Middle frontal gyrus (tissue), 1 donor: Measurements from ENCODE around the gene ACTL6B.
"Not testable (repeated sequence)": the region's sequence is repeated elsewhere in the genome, so short reads cannot be mapped to it uniquely, and the experiment has no call there.

Experiments
- DNase-seq: peaks from one replicate; pipeline ENCODE4 v3.0.0-alpha.2; 2015; ENCODE audit warnings: low spot score; ENCODE audit errors: extremely low spot score

Gene ACTL6B

GRCh38 chr7:100671353-100672327, 15.4 kb upstream of the ACTL6B start:
- no peak for DNase-seq

DNA sequence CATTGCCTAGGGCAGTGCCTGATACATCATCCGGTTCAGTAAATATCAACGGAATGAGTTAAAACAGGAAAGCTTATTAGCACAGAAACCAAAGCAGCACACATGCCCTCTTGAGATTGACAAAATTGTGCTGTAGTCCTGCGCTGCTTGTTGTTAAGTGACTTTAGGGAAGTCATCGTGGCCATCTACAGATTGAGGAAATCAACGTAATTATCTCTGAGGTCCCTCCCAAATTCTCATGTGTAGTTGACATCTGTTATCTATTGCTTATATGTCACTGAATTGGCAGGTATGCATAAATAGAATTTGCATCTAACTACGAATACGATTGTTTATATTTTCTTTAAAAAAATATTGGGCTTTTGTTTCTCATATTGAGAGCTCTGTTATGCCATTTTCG, 13.8 kb upstream of the ACTL6B start:
- no peak for DNase-seq

GRCh38 chr7:100669106-100669505, 12.9 kb upstream of the ACTL6B start:
- DNase-seq, result not testable (repeated sequence)

DNA sequence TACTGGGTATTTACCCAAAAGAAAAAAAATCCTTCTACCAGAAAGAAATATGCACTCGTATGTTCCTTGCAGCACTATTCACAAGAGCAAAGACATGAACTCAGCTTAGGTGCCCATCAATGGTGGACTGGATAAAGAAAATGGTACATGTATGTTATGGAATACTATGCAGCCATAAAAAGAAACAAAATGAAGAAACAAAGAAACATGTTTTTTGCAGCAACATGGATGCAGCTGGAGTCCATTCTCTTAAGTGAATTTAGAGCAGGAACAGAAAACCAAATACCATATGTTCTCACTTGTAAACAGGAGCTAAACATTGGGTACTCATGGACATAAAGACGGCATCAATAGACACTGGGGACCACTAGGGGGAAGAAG, 11.8 kb upstream of the ACTL6B start:
- no peak for DNase-seq

GRCh38 chr7:100667331-100668068, 11.3 kb upstream of the ACTL6B start:
- DNase-seq, result no peak

DNA sequence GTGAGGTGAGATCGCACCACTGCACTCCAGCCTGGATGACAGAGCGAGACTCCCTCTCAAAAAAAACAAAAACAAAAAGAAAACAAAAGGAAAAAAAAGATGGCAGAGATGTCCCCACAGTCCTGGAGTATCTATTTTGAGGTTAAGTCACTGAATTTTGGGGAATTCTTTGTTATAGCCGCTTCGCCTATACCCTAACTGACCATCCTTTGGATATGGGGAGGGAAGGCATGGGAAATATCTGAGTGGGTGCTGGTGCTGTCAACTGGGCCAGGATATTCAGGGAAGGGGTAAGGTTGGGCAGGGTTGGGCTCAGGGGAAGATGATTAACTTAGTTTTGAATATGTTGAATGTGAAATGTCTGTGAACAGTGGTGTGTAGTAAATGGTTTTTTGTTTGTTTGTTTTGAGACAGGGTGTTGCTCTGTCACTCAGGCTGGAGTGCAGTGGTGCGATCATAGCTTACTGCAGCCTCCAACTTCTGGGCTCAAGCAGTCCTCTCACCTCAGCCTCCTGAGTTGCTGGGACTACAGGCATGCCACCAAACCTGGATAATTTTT, 9.0 kb upstream of the ACTL6B start:
- DNase-seq, result no peak

GRCh38 chr7:100662194-100662776, 6.0 kb upstream of the ACTL6B start:
- not testable (repeated sequence) for DNase-seq

DNA sequence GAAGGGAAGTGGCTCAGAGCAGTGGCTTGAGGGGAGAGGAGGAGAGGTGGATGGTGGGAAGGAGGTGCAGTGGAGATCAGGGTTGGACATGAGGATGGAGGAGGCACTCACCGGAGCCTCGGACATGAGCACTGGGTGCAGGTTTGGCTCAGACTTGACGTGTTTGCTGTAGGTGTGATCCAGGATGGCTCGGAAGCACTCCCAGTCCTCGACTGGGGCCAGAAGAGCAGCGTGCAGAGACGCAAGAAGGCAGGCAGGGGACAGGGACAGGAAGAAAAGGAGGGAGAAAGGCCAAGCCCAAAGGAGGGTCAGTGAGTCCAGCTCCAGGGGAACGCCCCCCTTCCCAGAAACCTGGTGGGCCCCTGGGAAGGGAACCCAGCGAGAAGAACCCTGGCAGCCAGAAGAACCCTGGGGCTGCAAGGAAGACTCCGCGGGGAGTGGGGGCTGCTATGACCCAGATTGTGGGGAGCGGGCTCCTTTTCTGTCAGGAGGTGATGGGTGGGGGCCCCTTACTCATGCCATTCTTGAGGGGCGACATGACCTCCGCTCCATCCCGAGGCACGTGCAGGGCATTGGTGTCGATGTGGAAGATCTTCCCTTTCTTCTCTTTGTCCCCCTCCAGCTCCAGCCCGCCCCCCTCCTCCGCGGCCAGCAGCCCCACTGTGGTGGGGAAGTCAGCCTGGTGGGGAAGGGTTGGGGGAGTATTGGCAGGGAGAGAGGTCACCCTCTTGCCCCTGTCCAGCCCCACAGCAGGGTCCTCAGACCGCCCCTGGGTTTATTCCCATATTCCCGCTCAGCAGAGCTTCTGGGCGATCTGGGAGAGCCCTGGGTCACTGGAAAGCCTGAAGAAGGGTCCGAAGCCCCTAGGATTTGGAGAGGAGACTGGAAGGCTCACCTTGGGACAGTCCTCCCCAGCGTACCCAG, 1.1 kb downstream of the ACTL6B start:
- DNase-seq, result no peak

DNA sequence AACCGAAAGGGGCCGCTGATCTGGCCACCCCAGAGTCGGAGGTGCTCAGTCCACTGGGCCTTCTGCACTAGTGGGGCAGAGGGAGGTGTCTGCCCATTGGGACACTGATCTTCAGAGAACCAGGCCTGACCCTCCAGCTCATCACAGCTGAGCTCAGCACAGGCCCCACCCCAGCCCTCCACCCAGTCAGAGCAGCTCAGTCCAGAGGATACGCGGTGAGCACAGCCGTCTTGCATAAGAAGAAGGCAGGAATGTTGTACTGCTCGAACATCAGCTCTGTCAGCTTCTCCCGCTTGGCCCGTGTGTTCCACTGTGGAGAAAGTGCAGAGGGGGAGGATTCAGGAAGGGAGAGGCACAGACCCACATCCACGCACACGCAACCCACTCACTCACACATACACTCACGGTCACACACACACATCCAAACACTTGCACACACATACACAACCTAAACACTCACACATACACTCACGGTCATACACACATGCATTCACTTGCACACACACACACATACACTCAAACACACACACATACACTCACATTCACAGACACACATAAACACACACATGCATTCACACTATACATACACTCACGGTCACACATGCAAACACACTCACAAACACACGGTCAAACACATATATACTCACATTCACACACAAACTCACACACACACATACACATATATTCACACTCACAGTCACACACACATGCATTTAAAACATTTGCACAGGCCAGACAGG, 6.3 kb downstream of the ACTL6B start:
- DNase-seq, result no peak

GRCh38 chr7:100642534-100642907, 13.7 kb downstream of the ACTL6B start:
- no peak for DNase-seq

DNA sequence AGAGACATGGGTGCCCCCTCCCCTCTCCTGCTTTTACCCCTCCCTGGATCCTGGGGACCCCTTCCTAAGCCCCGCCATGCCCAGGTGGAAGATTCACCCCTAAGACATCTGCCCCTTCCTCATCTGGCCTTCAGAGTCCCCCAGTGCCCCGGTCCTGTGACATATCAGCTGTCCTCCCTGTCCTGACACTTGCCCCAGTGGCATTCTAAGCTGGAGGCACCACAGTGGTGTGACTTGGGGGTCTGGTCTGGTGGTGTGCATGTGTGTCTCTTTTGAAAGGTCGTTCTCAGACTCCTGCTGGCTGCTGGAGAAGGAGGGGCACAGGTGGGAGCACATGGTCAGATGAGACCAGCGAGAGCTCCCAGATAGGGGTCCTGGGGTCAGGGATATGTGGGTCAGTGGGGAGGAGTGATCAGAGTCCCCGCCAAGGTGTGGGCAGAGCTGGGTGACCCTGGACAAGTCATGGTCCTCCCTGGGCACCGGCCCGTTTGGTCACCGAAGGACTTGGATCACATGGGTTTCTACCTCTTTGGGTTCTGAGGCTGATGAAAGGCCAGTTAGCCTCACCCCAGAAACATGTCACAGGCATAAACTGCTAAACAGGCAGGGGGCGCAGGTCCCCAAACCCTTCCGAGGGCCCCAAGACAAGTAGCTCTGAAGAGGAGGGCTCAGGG, 14.3 kb downstream of the ACTL6B start:
- no peak for DNase-seq

GRCh38 chr7:100641463-100641859, 14.8 kb downstream of the ACTL6B start, which contains the start of gene TFR2:
TFR2 (minus strand) TSS chr7:100641552; CDS start chr7:100641509, 43 bp downstream.
- DNase-seq, result no peak

DNA sequence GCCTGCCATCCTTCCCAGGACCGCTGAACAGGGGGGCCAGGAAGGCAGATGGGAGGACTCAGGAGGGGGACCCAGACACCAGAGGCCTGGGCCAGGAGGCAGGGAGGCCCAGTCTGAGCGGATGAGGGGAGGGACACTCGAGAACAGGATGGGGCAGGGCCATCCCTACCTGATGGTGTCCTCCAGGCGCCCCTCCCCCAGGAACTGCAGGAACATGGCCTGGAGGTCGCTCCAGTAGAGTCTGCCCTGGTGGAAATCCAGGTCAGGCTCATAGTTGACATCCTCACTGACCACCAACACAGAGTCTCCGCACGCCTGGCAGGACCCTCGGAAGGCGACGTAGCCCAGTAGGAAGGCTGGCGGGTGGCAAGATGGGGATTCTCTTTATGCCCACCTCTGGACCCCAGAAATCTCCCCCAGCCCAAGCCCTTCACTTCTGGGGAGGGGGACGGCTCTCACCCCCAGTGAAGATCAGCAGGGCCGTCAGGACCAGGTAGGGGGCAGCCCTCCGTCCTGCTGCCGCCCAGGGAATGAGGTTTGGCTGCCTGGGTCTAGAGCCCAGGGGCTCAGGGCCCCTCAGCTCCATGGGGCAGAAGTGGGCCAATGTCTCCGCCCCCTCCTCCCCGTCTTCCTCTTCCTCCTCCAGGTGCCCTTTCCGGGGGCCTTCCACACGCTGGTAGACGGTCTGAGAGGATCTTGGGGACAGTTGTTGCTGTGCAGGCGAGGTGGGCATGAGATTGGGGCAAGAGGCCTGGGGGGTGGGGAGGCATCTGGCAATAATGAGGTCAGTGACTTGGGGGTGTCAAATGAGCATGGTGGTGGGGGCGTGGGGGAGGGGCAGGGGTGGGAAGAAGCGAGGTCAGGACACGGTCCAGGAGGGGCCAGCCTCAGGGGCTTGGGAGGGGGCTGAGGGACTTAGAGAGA, 15.5 kb downstream of the ACTL6B start:
- no peak for DNase-seq

DNA sequence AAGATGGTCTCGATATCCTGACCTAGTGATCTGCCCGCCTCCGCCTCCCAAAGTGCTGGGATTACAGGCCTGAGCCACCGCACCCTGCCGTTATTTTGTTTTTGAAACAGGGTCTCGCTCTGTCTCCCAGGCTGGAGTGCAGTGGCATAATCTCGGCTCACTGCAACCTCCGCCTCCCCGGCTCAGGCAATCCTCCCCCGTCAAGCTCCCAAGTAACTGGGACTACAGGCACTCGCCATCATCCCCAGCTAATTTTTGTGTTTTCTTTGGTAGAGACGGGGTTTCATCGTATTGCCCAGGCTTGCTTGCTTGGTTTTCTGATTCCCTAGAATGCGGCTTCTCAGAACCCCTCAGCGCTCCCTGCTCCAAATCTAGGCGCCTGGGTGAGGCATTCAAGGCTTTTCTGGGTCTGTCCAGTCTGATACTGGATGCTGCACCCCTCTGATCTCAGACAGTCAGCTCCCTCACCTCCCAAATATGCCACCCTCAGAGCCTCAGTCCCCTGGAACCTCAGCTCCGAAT, 16.2 kb downstream of the ACTL6B start:
- DNase-seq, result no peak

DNA sequence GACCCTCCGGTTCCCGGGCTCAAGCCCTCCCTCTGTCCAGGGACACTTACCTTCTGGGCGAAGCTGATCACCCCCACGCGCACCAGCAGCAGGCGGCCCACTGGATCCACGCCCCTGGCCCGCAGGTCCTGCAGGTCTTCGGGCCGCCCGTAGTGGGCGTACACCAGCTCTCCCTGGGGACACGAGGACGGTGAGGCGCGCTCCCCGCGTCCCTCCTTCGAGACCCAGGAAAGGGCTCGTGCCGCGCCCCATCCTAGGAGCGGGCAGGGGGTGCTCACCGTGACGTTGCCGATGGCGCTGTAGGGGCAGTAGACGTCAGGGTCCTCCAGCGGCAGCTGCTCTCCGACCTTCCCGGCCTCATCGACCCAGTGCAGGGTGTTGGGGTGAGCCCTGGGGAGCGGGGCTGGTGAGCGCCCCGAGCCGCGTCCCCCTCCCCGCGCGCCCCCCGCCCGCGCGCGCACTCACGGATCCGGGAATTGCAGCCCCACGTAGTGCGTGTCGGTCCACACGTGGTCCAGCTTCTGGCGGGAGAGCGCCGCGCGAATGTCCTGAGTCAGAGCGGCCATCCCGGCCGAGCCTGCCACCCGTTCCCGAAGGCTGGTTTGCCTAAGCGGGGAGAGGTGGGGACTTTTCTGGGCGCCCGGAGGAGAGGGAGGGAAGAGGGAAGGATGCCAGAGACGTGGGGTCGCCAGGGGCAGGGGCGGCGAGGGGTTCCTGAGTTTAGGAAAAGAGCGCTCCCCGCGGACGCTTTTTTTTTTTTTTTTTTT, 23.1 kb downstream of the ACTL6B start:
- DNase-seq, result no peak

- DNase-seq, result no peak
These were observed 26.2 kb downstream of the ACTL6B start for GRCh38 chr7:100630066-100630465.

GRCh38 chr7:100629117-100629716, 27.0 kb downstream of the ACTL6B start:
- DNase-seq, result no peak
